ENCODE results near the gene TPPP. TPM values are rescaled to one million over a fixed set of nuclear protein-coding genes. Genes with fewer than 3 reads are reported as not detected.

Gene TPPP
- total RNA-seq, 1 experiment from 2014 or later: 3.9 TPM

DNA sequence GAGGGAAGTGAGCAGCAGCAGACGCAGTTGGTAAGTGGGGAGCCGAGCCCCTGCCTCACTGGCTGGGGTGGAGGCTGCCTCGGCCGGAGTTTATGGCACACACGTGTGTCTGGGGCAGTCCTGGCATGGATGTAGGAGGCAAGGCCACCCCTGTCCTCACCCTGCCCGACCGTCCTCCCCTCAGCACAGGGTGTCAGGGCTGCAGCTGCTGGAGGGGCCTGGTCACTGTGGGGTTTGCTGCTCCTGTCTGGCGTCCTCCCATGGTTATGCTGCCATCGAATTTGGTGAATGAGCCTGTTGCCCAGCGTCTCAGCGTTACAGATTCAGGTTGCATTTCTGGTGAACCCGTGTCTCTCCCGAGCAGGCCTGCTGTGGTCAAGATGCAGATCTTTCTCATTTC is 48.6 kb downstream of the TPPP start:
- H3K36me3 ChIP-seq (ENCODE audit: control insufficient read depth in 1 of 2, insufficient read depth in 2 of 2, low read length in 2 of 2): peaks cover 27 to 44% of the 10 kb centered on the region in 2 experiments; a peak in 3 of 4 replicates
- no peak for TF ChIP-seq SIN3A (IDR thresholded peaks at IDR 0.05; ENCODE audit: low read depth)
- TF ChIP-seq CTCF (IDR thresholded peaks at IDR 0.05 in 2 of 3, conservative IDR thresholded peaks at IDR 0.05 in 1 of 3; ENCODE audit: borderline replicate concordance in 1 of 3, insufficient read depth in 1 of 3, low read depth in 2 of 3, low read length in 2 of 3): no peak
- H3K4me1 ChIP-seq (ENCODE audit: control insufficient read depth in 1 of 2, insufficient read depth in 2 of 2, low read length in 2 of 2): no peaks in the 10 kb centered on the region
- RAD21 ChIA-PET (ENCODE audit: low non-redundant PET in 1 of 2, low total read pairs in 2 of 2, uncharacterized antibody in 2 of 2, unreplicated experiment in 2 of 2): no interaction called here
- no peak overlapping the region for H2AFZ ChIP-seq (ENCODE audit: low read depth, low read length, poor library complexity, severe bottlenecking)
- no TSS peak for BruUV-seq (replicated peaks)
- ATAC-seq (no peak), DNase-seq (ENCODE audit: low read depth, low spot score) (no peak)
- H3K9me2 ChIP-seq (ENCODE audit: insufficient read depth): no peaks in the 10 kb centered on the region
- H3K27me3 ChIP-seq (ENCODE audit: insufficient read depth, low read length): no peaks in the 10 kb centered on the region
- H3K4me2 ChIP-seq (ENCODE audit: low read length): no peak overlapping the region
- peaks cover 0 to 5% of the 10 kb centered on the region in 2 experiments; a peak in 1 of 4 replicates for H3K9me3 ChIP-seq (ENCODE audit: control insufficient read depth in 1 of 2, insufficient read depth in 1 of 2, low read depth in 1 of 2, low read length in 2 of 2)
- no peaks in the 10 kb centered on the region for H4K20me1 ChIP-seq (ENCODE audit: insufficient read depth)
- no peak overlapping the region for H3K4me3 ChIP-seq (replicated peaks in 1 of 2; ENCODE audit: low read depth in 1 of 2, low read length in 2 of 2)
- no peak overlapping the region for H3K27ac ChIP-seq (ENCODE audit: low read depth, low read length)
- H3K9ac ChIP-seq (ENCODE audit: low read length): no peak overlapping the region
- H3K79me2 ChIP-seq (ENCODE audit: insufficient read depth, low read length): peaks cover 17% of the 10 kb centered on the region; the same call in 1 of the 2 replicates
- CTCF ChIA-PET: no interaction called here
- POLR2A ChIA-PET: no interaction called here
- intact Hi-C loops (cut with micrococcal nuclease): no loop called here

- Histone ChIP-seq H2AFZ (ENCODE audit: low read depth, low read length, poor library complexity, severe bottlenecking) (no peak overlapping the region), H3K27me3 (ENCODE audit: insufficient read depth, low read length) (no peaks in the 10 kb centered on the region), H3K4me1 (ENCODE audit: control insufficient read depth in 1 of 2, insufficient read depth in 2 of 2, low read length in 2 of 2) (no peaks in the 10 kb centered on the region), H3K9ac (ENCODE audit: low read length) (no peak overlapping the region), H3K9me2 (ENCODE audit: insufficient read depth) (no peaks in the 10 kb centered on the region), H3K4me3 (replicated peaks in 1 of 2; ENCODE audit: low read depth in 1 of 2, low read length in 2 of 2) (no peak overlapping the region), H3K36me3 (ENCODE audit: control insufficient read depth in 1 of 2, insufficient read depth in 2 of 2, low read length in 2 of 2) (peaks cover 27 to 44% of the 10 kb centered on the region in 2 experiments; a peak in 3 of 4 replicates), H3K79me2 (ENCODE audit: insufficient read depth, low read length) (peaks cover 17% of the 10 kb centered on the region; the same call in 1 of the 2 replicates), H3K9me3 (ENCODE audit: control insufficient read depth in 1 of 2, insufficient read depth in 1 of 2, low read depth in 1 of 2, low read length in 2 of 2) (peaks cover 0 to under 1% of the 10 kb centered on the region in 2 experiments; a peak in 1 of 4 replicates), H3K27ac (ENCODE audit: low read depth, low read length) (no peak overlapping the region), H3K4me2 (ENCODE audit: low read length) (no peak overlapping the region), H4K20me1 (ENCODE audit: insufficient read depth) (no peaks in the 10 kb centered on the region)
- TF ChIP-seq RAD21 (IDR thresholded peaks at IDR 0.05; ENCODE audit: low read depth): no peak
- no peak for TF ChIP-seq EZH2phosphoT487 (IDR thresholded peaks at IDR 0.05; ENCODE audit: borderline replicate concordance)
- TF ChIP-seq ATF3 (IDR thresholded peaks at IDR 0.05): no peak
- DNase-seq (ENCODE audit: low read depth, low spot score) (no peak), ATAC-seq (0 out of 2 replicates have a peak, but pooled peaks have one; percentile 9)
- ChIA-PET CTCF (no interaction called here), POLR2A (no interaction called here), RAD21 (ENCODE audit: low non-redundant PET in 1 of 2, low total read pairs in 2 of 2, uncharacterized antibody in 2 of 2, unreplicated experiment in 2 of 2) (no interaction called here)
- no TSS peak for BruUV-seq (replicated peaks)
- intact Hi-C loops (cut with micrococcal nuclease): no loop called here
Observed at GRCh38 chr5:643811-644271, 49.3 kb downstream of the TPPP start.
